Measurements from ENCODE around the gene RIPK1.
"Not testable (repeated sequence)": the region's sequence is repeated elsewhere in the genome, so short reads cannot be mapped to it uniquely, and the experiment has no call there.

Gene RIPK1

GRCh38 chr6:3046295-3046694 is 22.0 kb upstream of the RIPK1 start:
- no peak for DNase-seq

- DNase-seq: not testable (repeated sequence)
Measured at GRCh38 chr6:3048009-3048408, 20.3 kb upstream of the RIPK1 start.

- DNase-seq: no peak
Measured at GRCh38 chr6:3052481-3053230, 15.6 kb upstream of the RIPK1 start.

GRCh38 chr6:3053231-3053508 is 15.1 kb upstream of the RIPK1 start:
- DNase-seq: no peak

- not testable (repeated sequence) for DNase-seq
Measured at GRCh38 chr6:3054229-3055157, 13.8 kb upstream of the RIPK1 start.

- not testable (repeated sequence) for DNase-seq
Measured at GRCh38 chr6:3055158-3055499, 13.2 kb upstream of the RIPK1 start.

- DNase-seq: no peak
Measured at GRCh38 chr6:3057063-3057770, 11.1 kb upstream of the RIPK1 start.

GRCh38 chr6:3058957-3059356 is 9.3 kb upstream of the RIPK1 start:
- no peak for DNase-seq

DNA sequence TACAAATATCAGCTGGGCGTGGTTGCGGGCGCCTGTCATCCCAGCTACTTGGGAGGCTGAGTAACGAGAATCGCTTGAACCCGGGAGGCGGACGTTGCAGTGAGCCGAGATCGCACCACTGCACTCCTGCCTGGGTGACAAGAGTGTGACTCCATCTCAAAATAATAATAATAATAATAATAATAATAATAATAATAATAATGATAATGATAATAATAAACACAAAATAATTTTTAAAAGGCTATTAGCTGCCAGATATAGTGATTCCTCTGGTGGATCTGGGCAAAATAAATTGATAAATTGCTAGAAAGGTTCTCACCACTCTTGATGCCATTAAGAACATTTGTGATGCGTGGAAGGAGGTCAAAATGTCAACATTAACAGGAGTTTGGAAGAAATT is 8.2 kb upstream of the RIPK1 start:
- not testable (repeated sequence) for DNase-seq

DNA sequence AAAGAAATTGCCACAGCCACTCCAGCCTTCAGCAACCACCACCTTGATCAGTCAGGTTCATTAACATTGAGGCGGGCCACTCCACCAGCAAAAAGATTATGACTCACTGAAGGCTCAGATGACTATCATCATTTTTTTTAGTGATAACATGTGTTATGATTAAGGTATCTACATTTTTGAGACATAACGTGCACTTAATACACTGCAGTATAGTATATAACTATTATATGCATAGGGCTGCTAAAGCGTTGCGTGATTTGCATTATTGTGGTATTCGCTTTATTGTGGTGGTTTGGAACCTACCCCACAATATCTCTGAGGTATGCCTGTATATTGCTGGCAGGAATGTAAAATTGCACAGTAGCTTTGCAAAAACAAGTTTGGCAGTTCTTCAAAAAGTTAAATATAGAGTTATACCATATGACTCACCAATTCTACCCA is 6.8 kb upstream of the RIPK1 start:
- no peak for DNase-seq

GRCh38 chr6:3063340-3063732 is 5.0 kb upstream of the RIPK1 start:
- not testable (repeated sequence) for DNase-seq

DNA sequence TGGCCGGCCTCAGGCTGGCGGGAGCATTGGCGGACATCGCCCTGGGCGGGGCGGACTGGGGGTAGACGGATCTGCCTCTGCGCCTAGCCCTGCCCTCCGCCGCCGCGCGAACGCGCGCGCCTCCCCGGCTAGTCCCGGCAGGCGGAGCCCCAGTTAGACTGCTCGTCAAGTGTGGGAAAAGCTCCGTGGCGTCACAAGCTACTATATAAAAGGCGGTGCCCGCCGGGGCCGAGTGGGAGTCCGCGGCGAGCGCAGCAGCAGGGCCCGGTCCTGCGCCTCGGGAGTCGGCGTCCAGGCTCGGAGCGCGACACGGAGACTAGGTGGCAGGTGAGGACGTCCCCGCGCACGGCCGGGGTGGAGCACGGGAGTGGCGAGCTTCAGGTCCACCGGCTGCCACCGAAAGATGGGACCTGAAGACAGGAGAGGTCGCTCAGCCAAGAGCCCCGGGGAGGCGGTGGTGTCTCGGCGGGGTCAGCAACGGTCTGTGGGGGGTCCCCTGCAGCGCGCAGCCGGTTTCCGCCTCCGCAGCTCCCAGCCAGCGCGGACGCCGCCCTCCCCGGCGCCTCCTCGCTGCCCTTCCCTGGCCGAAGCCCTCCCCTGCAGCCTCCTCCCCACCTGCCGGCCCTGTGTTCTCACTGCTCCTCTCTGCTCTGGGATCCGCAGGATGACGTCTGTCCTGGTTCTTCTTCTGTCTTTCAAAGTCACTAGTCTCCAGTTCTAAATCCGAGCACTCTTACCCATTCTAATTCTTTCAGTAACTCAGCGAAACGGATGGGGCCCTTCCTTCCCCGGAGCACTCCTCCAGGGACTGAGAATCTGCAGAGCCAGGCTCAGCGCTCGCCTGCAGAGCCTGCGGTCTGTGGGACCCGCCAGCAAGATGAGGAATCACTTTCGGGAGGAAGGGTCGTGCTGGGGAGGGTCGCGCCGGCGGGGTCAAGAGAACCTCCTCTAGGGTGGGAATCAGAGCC is 4.3 kb upstream of the RIPK1 start:
- DNase-seq: peak; percentile 88

- DNase-seq: no peak
Measured at GRCh38 chr6:3071568-3071967, 3.3 kb downstream of the RIPK1 start.

DNA sequence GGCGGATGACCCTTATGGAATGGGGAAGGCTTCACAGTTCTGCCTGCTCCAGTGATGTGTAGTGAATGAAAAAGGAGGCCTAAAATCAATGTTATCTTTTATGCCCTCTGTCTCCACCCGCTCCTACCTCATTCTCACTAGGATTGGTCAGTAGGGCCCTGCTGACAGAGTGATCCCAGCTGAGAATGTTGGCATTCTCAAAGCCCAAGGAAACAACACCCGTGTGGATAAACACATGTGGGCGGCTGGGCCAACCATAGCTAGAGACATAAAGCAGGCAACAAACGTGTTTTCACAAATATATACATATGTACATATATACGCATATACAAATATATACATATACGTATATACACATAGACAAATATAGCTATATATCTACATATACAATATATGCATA is 4.5 kb downstream of the RIPK1 start:
- DNase-seq: no peak

- DNase-seq: no peak
Measured at GRCh38 chr6:3073382-3073781, 5.1 kb downstream of the RIPK1 start.

DNA sequence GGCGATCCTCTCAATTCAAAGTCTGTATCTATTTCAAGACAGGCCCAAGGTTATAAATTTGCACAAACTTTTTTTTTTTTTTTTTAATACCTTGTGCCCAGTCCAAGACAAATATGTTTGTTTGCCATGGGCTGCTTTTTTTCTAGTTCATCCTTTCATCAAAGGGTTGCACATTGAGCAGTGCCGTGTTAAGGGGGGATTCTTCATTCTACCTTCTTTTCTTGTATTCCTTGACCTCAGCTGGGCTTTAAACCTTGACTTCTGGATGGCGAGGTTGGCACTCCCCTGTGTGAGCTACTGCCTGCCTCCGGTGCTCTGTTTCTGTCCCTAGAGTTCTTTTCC is 7.4 kb downstream of the RIPK1 start:
- no peak for DNase-seq

- DNase-seq: no peak
Measured at GRCh38 chr6:3076320-3076719, 8.0 kb downstream of the RIPK1 start.

DNA sequence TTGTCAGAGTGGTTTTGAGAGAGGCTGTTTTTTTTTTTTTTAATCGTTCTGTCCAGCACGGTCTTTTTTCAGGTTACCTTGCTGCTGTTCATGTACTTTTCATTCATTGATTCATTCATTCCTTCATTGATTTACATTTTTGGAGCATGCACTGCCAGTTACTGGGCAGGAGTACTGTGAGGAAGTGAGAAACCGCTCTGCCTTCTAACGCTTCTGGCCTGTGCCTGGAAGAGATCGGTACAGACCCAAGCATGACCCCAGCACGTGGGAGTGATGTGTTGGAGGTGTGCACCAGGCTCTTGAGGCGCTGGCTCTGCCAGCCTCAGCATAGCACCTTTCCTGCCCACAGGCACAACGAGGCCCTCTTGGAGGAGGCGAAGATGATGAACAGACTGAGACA is 9.1 kb downstream of the RIPK1 start:
- DNase-seq: no peak

- DNase-seq: not testable (repeated sequence)
Measured at GRCh38 chr6:3078952-3079351, 10.7 kb downstream of the RIPK1 start.

- DNase-seq: no peak
Measured at GRCh38 chr6:3079682-3080081, 11.4 kb downstream of the RIPK1 start.

- DNase-seq: no peak
Measured at GRCh38 chr6:3081960-3082359, 13.7 kb downstream of the RIPK1 start.

- DNase-seq: no peak
Measured at GRCh38 chr6:3085074-3085473, 16.8 kb downstream of the RIPK1 start.
